Measurements from ENCODE around the gene LILRB4.
"Not testable (repeated sequence)": the region's sequence is repeated elsewhere in the genome, so short reads cannot be mapped to it uniquely, and the experiment has no call there.

LILRB4 gene

DNA sequence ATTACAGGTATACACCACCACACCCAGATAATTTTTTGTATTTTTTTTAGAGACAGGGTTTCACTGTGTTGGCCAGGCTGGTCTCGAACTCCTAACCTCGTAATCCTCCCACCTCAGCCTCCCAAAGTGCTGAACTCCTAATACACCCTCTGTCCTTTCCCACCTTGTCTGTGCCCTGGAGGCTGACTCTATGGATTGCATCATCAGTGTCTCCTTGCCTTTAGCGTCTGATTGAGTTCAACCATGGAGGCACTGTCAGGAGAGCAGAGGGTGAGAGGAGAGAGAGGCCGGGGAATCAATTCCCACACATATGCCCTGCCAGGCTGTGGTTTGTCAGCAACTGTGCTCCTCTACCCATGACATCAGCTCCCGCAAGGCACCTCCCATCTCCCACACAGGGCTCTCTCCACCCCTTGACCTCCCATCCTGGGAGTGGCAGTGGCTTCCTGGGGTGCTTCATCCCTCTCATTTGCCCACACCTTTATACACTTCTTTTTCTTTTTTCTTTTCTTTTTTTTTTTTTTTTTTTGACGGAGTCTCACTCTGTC lies 12.6 kb upstream of the LILRB4 start:
- no peak for DNase-seq

DNA sequence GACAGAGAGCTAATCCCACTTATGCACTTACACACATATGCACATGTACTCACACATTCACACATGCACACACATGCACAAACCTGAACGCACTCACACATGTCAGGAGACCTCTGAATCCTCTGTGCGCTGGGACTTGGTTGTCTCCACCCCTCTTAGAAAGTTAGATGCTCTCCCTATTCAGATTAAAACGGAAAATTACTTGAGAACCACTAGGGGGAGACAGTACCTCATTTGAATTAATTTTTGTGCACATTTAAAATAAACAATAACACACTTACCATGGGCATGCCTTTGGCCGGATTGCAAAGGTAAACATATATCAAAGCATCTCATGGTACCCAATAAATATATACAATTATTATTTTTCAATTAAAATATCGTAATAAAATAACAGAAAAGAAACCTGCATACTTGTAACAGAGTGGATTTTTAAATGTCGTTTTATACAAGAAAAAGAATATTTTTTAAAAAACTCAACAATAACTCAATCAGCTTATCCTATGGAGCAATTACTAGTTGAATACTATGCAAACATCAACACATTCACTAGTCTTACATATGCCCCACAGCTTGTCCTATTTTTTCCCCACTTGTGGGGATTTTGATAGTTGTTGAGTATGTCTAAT lies 9.5 kb upstream of the LILRB4 start:
- peak in 1 of 5 experiments; percentile 28 for DNase-seq

DNA sequence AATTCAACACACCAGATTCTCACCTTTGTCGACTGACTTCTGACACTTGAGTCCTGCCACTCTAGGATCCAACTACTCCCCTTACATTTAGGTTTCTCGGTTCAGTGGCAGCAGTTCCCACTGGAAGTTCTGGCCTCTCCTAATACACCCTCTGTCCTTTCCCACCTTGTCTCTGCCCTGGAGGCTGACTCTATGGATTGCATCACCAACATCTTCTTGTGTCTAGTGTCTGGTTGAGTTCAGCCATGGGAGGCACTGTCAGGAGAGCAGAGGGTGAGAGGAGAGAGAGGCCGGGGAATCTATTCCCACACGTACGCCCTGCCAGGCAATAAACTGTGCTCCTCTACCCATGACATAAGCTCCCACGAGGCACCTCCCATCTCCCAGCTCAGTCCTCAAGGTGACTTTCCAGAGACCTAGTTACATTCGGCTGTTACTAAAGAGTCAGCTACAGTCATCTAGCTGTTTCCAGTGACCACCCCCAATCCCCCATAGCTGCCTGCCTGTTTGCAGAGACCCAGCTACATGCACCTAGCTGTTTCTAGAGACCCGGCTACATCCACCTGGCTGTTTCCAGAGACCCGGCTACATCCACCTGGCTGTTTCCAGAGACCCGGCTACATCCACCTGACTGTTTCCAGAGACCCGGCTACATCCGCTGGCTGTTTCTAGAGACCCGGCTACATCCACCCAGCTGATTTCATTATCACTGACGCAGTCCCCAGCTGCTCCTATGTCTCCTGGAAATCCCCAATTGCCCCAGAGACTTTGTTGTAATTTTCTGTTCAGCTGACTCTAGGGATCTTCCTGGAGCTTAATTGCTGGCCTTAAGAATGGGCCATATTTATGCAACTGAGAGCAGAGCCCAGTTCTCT lies 8.1 kb upstream of the LILRB4 start:
- DNase-seq: no peak

DNA sequence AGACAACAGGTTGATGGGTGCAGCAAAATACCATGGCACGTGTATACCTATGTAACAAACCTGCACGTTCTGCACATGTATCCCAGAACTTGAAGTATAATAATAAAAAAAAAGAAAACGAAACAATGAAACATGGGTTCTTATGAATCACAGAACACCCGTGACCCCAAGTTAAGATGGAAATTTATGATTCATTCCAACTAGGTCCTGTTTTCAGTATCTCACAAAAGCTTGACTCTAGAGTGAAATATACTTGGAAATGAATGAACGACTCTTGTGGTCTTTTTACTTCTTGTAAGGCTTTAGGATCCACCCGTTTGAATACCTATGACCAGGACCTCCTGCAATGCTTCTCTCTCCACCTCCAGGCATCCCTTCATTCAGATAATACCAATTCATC lies 3.5 kb upstream of the LILRB4 start:
- no peak for DNase-seq

DNA sequence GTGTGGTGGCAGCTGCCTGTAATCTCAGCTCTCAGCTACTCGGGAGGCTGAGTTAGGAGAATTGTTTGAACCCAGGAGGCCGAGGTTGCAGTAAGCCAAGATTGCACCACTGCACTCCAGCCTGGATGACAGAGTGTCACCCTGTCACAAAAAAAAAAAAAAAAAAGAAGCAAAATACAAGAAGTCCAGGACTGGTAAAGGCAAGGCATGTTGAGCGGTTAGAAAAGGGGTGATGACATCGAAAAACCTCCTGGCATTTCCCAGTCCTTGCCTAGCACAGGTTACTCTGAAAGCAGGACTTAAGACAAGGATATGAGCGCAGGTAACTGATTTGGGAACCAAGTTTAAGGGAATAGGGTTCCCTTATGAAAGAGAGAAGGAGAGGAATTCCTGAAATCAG lies 2.5 kb upstream of the LILRB4 start:
- no peak for DNase-seq

DNA sequence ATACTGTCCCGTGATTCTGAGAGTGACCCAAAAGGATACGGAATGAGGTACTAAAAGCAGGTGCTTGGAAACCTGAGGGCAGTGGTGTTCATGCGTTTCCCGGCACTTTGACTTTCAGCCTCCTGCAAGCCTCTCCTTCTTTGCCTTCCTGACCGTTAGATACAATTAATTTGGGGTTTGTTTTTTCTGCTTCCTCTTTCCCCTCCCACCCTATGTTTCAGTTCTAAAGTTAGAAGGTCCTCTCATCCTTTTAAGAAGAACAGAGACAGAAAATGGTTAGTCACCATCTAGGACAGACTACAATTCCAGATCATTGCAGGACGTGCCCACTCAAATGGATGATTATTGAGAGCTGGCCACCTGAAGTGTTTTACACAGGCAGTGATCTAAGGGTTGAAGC lies 1.8 kb upstream of the LILRB4 start:
- no peak for DNase-seq

DNA sequence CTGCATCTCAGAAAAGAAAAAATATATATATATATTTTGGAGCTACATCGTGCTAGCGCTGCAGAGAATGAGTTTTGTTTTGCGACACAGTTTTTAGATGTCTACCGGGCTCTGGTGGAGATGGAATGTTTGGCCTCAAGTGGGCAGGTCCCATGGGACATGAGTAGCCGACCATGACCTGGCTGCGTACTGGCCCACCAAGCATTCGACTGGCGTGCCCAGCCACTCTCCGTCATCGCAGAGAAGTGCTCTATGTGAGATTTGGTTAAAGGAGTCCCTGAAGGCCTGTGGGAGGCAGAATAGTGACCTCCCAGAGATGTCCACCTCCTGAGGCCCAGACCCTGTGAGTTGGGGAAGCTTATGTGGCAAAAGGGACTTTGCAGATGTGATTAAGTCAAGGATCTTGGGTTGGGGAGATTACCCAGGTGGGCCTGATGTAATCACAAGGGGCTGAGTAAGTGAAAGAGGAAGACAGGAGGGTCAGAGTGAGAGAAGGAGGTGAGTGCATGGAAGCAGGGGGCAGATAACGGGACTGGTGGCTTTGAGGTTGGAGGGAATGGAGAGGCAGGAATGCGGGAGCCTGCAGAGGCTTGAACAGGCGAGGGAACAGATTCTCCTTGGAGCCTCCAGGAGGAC lies 821 bp upstream of the LILRB4 start:
- no peak for DNase-seq

DNA sequence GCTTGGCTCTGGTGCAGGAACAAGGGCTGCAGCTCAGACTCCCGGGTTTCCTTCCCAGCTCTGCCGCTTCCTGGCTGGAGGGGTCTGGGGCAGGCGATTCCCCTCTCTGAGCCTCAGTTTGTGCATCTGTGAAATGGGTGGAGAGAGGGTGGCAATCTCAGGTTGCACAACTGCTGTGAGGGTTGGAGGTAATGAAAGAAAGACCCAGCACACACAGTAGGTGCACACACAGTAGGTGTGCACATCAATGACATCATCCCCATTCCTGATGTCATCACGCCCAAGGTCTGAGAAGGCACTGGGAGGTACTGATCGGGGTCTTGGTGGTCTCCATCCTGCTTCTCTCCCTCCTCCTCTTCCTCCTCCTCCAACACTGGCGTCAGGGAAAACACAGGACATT lies 2.7 kb downstream of the LILRB4 start:
- no peak for DNase-seq

DNA sequence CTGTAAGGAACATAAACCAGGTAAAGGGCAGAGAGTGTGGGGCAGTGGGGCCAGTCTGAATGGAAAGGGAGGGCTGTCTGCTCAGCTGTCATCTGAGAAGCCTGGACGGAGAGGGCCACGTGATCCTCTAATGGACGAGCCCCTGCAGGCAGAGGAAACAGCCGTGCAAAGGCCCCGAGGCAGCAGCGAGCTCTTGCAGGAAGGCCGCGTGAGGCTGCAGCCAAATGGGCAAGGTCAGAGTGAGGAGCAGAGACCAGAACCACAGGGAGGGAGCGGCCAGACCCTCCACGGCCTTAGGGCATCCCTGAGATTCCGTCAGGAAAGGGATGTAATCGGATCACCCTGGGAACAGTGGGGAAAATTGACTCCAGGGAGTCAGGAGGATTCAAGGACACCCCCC lies 4.4 kb downstream of the LILRB4 start:
- no peak for DNase-seq

DNA sequence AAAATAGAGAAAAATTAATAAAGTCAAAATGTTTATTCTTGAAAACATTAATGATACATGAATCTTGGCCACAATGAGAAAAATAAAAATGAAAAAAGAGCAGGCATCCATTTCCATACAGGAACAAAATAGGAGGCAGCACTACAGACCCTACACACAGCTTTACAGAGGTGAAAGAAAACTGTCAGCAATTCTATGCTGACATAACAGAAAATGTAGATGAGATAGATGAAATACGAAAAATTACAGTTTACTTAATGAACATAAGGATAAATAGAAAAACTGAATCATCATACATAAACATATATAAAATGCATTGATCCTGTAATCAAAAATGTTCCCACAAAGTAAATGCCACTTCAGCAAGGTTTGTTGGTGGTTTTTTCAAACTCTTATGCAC lies 5.6 kb downstream of the LILRB4 start:
- no peak for DNase-seq

DNA sequence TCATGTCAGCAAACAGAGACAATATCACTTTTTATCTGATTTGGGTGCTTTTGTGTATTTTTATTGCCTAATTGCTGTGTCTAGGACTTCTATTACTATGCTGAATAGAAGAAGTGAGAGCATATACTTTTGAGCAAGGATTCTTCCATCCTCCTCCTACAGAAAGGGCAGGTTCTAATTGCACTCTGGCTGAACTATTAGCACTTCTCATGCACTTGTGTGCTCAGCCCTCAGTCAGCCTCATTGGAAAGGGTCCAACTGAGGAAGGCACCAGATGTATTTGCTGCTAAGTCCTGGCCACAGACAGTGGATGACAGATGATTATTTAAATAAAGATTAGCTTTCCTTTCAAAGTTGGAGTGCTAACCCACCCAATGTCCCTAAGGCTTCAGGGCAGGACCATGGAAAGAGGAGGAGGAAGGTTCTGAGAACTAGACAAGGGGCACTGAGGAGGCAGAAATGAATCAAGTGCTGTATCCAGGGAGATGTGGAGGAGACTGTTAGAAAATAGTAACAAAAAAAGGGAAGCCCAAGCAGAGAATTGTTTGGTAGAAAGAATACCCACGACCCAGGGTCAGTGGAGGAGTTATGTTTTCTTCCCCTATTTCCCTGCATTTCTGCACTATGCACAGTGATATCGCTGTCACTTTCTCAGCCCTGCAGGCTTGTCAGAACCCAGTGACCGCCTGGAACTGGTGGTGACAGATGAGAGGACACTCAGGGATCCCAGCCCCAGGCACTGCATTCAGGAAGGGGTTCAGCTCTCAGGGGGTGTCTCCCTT lies 8.0 kb downstream of the LILRB4 start:
- no peak for DNase-seq

DNA sequence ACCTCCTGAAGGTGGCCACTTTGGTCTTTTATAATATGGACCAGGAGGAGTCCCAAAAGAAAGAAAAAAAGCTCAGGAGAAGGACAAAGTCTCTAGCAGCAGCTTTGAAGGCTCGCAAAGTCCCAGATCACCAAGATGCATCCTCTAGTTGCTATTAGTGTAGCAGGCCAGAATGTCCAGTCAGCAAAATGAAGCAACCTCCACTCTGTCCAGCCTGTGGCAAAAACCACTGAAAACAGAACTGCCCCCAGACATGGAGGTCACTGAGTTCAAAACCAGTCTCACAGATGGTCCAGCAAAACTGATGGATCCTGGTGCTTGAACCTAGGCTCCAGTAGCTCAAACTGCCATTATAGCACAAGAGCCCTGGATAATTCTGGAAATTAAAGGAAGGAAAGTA lies 10.4 kb downstream of the LILRB4 start:
- no peak for DNase-seq

DNA sequence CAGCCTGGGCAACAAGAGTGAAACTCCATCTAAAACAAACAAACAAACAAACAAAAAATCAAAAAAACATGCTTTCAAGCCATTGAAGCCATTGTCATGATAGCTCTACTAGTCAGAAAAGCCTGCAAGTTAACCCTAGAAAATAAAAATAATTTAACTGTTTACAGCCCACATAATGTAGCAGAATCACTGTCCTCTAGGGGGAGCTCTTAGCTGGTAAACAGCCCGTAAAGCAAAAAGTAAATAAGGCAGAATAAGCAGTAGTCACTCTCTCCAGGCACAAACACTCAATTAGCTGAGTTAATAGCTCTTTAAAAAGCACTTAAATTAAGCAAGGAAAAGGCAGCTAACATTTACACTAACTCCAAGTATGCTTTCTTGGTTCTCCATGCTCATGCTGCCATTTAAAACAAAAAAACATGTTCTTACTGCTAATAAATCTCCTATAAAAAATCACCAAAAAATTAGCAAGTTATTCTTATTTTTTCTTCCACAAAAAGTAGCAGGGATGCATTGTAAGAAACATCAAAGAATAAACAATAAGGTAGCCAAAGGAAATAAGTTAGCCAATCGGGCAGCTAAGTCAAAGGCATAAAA lies 11.3 kb downstream of the LILRB4 start:
- peak in 1 of 5 experiments; percentile 43 for DNase-seq

DNA sequence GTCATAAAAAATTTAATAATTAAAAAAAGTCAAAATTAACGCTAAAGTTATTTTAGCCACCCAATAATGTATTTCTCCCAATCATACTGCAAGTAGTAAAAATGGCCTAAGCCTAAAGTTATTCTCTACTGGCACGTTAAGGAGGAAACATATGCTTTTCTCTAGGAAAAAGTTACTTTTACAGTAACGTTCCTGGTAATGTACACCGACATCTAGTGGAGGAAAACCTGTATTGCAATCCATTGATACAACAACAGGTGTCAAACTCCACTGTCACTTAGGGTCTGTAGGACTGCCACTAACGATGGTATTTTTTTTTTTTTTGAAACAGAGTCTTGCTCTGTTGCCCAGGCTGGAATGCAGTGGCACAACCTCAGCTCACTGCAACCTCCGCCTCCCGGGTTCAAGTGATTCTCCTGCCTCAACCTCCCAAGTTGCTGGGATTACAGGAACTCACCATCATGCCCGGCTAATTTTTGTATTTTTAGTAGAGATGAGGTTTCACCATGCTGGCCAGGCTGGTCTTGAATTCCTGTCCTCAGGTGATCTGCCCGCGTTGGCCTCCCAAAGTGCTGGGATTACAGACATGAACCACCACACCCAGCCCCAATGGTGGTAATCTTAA lies 13.5 kb downstream of the LILRB4 start:
- DNase-seq: peak in 1 of 5 experiments; percentile 34

DNA sequence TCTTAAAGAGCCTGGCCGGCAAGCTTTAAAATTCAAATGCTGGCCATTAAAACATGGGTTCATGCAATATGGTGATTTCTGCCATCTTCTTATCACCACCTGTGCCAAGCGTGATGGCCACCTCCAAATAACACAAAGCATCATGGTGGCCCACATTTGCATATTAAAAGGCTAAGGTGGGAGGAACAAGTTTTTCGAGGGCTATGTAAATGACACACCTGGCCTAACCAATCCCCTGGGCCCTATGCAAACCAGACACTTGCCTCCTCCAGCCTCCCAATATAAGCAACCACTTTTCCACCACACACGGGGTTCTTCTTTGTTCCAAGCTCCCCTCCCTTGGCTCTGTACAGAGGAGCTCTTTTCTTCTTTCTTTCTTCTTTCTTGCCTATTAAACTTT lies 14.4 kb downstream of the LILRB4 start:
- no peak for DNase-seq

DNA sequence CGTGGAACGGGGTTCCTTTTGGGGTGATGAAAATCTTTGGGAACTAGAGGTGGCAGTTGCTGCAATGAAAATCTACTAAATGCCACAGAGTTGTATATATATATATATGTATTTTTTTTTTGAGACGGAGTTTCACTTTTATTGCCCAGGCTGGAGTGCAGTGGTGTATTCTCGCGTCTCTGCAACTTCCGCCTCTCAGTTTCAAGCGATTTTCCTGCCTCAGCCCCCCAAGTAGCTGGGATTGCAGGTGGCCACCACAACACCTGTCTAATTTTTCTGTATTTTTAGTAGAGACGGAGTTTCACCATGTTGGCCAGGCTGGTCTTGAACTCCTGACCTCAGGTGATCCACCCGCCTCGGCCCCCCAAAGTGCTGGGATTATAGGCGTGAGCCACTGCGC lies 18.8 kb downstream of the LILRB4 start:
- DNase-seq: not testable (repeated sequence)

DNA sequence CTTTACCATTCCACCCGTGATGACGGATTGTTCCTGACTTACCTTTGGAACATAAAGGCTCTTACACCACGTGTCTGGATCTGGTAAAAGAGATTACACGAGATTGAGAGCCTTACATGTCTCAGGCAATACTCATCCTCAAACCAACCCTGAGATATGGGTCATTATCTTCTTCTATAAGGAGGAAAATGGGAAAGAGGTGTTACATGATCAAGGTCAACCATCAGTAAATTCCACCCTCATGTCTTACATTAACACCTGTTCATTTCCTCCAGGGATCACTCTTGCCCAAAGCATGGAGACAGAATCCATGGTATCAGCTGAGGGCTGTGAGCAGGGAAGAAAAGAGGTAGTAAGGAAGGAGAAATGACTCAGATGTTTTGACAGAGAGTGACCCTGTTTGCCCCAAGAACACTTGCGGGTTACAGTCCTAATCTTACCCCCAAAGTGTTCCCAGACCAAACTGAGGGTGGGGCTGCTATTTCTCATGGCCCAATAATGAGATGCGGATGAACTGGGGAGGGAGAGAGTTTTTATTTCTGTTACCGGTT lies 19.6 kb downstream of the LILRB4 start:
- DNase-seq: no peak

DNA sequence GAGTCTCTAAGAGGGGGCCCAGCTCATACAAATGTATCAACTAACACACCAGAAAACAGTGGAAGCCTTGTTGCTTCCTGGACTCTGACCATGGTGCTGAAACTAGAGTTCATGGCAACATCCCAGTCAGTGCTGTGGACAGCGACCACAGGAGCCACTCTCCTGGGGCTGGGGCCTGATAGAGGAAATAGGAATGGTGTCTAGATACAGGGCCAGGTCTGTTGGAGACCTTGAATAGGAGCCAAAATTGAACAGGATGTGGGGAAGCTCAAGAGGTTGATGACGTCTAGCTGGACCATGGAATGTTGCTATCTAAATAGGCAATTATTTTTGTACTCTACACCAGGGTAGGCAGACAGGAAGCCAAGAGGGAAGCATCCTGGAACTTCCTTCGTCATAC lies 21.7 kb downstream of the LILRB4 start:
- peak in 1 of 5 experiments; percentile 29 for DNase-seq

DNA sequence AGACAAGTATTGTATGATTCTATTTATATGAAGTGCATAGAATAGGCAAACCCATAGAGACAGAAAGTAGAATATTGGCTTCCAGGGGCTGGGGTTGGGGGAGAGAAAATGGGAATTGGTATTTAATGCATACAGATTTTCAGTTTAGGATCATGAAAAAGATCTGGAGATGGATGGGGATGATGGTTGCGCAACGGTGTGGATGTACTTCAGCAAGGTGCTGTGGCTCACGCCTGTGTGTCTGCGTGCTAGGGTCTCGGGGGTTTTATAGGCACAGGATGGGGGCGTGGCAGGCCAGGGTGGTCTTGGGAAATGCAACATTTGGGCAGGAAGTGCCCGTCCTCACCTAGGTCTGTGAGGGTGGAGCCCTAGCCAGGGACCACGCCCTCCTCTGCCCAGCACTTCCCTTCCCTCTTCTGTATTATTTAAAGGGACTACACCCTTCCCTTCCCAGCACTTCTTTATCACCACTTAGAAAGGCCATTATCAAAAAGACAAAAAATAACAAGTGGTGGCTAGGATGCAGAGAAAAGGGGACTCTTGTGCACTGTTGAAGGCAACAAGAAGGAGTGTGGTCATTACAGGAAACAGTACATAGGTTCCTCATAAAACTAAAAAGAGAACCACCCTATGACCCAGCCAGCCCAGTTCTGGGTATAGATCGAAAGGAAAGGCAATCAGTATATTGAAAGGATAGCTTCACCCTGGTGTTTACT lies 29.0 kb downstream of the LILRB4 start:
- DNase-seq: no peak

DNA sequence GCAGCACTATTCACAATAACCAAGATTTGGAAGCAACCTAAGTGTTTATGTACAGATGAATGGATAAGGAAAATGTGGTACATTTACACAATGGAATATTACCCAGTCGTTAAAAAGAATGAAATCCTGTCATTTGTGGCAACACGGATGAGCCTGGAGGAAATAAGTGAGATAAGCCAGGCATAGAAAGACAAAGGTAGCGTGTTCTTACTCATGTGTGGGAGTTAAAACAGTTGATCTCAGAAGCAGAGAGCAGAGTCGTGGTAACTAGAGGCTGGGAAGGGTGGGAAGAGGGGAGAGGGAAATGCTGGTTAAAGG lies 29.5 kb downstream of the LILRB4 start:
- no peak for DNase-seq

DNA sequence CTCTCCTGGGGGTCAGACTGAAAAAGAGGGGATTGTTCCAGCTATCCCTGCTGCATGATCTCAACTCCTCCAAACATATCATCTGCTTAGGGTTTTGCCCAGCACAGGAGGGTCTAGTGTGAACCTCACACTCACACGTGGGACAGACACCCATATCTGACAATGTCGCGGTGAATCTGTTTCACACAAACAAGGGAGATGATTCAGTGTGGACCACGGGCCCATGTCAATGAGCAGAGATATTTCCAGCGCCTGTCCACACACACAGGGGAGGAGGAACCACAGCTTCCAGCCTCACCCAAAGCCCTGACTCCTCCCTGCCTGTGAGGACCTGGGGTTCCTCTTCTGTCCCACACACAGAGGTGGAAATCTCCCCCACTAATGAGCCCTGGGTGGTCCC lies 31.9 kb downstream of the LILRB4 start:
- no peak for DNase-seq

All from T-helper 2 cell (primary cell).